NOMO-1 treated with dmso at 0.1 percent for 144 hours (cell line): Measurements from ENCODE around the gene WNT16.

ENCODE experiments used
- DNase-seq: peaks from one replicate; lab custom pipeline; 2025; ENCODE audit not compliant: unreplicated experiment; lab: John Stamatoyannopoulos, UW

WNT16 gene

DNA sequence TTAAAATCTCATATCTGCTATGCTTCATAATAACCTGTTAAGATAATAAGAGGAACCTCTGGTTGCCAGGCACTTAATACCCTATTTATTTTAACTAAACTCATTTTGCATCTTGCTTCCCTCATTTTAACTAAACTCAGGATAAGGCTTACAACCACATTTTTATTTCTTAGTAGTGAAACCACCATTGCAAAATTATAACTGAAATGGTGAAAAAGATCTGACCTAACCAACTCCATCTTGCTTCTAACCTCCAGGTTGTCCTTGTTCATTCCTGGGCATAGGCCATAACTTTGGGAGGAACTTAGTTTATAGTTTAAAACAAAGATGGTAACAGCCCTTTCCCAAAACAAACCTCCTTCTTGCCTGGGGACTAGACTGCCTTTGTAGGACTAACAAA, 61.3 kb downstream of the WNT16 start:
- no peak for DNase-seq

- DNase-seq, result no peak
Measured at GRCh38 chr7:121390617-121391016, 61.8 kb downstream of the WNT16 start.
